Stimulated activated CD4-positive, alpha-beta T cell treated with anti-CD3 and anti-CD28 coated beads, Interleukin-4, amount 100 ng/mL, for 4 hours (primary cell): ENCODE data around the gene CEP83.

ENCODE experiments used
- DNase-seq, 2 experiments: peaks; one replicate each; pipeline ENCODE4 v3.0.0-alpha.2; 2020

Gene CEP83

DNA sequence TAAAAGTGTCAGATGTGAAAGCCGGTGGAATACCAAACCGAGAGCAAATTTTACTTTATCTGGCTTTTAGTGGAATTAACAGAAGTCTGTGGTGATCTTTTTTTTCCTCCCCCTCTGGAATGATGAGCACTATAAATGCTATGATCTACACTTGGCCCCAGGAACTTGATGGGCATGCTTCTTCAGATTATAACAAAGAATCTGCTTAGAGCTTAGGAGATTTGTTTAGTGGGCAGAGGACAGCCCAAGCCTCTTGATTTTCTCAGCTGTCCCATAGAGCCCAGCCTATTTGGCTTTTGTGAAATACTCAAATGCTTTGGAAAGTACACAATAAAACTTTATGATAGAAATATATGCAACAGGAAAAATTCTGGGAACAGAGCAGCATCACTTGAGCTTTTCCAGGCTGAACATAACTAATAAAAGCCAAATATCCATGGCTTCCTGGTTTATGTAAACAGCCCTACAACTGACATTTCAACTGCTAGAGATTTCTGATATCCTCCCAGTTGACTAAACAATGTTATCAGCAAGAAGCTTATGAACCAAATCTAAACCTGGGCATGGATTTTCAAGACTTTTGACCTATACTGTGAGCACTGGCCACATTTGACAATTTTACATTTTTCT lies 161.7 kb downstream of the CEP83 start:
- no peak for DNase-seq

DNA sequence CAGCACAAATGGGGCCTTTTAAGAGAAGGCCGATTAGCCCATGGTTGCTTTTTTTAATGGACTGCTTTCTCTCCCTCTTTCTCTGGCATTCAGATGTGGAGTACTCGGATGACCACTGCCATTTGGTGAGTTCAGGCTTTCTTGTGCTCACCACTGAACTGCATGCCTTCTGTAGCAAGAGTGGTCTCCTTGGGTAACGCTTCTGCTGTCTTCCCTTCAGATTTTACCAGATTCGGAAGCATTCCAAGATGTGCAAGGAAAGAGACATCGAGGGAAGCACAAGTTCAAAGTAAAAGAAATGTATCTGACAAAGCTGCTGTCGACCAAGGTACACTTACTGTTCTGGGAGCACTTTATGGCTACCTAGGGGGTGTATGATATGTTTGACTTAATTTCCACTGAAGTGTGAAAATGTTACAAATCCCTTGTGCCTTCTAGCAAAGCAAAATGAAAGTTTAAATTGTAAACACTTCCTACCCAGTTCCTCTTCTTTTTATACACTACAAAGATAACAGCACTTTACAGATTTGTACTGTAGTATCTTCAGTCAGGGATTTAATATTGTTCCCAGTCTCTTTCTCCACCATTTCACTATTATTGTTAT lies 162.5 kb downstream of the CEP83 start:
- DNase-seq, result no peak

DNA sequence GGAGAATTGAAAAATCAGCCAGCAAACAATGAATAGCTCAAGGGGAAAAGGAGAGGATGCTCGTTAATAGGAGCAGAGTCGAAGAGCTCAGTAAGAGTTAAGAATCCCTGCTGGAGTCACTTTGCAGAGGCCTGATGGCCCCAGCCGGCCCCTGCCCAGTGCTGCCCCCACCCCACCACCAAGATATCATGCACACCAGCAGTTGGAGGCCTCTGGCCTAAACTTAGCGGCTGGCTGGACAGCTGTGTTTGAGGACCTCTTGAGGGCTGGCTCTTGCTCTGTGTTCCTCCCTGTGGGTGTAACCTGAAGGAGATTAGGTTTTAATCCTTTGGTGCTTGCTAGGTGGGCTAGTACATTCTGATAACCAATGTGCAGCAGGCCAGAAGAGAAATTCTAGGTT lies 169.3 kb downstream of the CEP83 start:
- DNase-seq, result no peak

DNA sequence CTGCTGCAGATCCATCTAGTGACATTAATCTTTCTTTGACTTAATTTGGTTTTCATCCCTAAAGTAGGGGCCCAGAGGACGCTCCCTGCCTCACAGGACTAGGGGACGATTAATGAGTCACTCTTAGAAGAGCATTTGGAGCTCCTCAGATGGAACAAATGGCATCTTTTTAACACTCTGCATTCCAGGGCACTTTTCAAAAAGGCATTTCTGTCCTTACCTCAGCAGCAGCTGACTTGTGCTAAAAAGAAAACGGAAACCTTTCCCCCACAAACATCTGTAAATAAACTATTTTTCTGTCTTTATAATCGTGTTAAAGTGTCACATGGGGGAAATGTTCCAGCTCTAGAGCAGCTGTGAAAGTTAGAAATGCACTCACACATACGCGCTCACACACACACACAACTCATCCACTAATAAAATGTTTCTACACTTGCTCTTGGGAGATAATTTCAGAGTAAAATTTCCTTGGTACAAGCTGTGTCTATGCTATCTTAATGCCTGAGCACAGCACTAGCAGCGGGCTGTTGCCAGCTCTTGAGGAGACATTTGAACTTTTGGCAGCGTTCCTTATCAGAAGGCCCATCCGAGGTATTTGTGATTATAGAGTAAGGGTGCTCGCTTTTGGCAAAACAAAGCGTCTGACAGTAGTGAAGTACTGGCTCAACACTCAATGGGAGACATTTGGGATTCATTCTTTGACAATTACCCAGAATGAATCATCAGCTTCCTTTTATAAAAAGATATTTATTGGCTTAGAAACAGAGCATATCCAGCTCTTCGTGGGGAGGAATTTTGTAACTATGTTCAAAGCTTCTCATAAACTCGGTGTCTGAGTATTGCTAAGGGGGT lies 170.0 kb downstream of the CEP83 start:
- DNase-seq, result no peak

- DNase-seq, result no peak
Measured at GRCh38 chr12:94287245-94287628, 172.4 kb downstream of the CEP83 start.

DNA sequence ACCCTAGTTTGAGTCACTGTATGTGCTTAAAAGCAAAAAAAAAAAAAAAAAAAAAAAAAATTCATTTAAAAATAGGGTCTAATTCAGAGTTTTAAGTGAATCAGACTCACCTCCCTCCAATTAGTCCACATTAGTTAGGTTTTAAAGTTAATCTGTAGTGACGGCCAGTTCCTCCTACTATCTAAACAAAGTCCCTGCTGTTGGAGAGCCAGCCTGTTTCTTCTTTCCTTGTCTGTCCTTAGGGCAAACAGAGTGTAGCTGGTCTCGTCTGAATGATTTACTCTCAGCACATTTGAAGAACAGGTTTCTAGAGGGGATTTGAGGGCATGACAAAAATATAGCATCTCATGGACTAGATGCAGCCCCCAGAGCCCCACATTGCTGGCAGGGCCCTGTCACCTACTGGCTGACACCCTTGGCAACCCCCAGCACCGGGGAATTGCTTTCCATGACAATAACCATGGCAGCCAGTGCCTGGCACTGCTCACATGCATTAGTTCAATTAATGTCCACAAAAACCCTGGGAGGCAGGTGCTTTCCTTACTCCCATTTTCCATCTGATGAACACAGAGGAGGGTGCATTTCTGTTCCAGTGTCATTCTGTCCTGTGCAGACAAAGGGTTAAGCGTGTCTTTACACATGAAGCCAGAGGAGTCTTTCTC lies 173.0 kb downstream of the CEP83 start:
- no peak for DNase-seq

DNA sequence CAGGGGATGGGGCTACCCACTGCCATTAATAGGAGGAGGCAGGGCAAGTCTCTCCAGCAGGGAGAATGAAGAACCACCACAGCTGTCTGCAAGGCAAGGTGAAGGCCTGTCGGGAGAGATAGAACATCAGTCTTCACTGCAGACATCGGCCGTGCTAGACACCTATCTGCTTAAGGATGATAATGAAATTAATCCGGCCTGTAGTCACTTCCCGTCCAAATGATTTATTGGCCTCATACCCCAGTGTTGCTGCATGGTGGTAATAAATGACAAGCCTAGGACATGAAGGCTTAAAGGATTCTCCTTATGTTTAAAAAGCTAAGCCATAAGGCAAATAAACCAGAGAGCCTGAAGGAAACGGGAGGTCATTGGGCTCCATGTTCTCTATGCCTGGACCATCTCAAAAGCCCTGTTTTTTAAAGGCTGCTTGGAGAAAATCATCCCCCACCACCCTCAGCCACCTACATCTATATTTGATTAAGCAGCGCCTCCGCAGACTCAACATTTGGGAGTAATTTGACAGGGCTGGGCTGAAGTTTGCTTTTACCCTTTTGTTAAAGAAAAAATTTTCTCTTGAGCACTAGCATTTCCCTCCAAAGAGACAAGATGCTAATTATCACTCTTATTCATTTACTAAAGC lies 173.6 kb downstream of the CEP83 start:
- DNase-seq, result no peak

DNA sequence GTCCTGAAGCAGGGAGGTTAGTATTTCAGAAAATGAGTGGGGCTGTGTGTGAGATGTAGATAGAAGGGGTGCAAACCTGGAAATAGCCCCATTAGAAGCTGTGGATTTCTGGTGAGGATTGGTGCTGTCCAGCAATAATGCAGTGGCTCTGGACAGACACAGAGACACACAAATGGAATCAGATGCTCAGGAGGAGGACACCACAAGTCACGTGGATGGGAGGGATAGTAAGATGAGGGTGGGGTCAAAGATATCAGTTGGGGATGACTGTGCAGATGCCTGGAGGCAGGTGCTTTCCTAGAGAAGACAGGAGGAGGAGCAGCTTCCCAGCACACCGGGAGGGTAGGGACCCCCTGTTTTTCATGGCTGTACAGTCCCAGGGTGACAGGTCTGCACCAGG lies 174.8 kb downstream of the CEP83 start:
- DNase-seq, result no peak

GRCh38 chr12:94284046-94284445 lies 175.6 kb downstream of the CEP83 start:
- no peak for DNase-seq

GRCh38 chr12:94282675-94283074 lies 177.0 kb downstream of the CEP83 start:
- DNase-seq, result peak; percentile 23 to 38

GRCh38 chr12:94280063-94280462 lies 179.6 kb downstream of the CEP83 start:
- no peak for DNase-seq

GRCh38 chr12:94277426-94278000 lies 182.2 kb downstream of the CEP83 start:
- no peak for DNase-seq

- no peak for DNase-seq
Measured at GRCh38 chr12:94276725-94277124, 182.9 kb downstream of the CEP83 start.

DNA sequence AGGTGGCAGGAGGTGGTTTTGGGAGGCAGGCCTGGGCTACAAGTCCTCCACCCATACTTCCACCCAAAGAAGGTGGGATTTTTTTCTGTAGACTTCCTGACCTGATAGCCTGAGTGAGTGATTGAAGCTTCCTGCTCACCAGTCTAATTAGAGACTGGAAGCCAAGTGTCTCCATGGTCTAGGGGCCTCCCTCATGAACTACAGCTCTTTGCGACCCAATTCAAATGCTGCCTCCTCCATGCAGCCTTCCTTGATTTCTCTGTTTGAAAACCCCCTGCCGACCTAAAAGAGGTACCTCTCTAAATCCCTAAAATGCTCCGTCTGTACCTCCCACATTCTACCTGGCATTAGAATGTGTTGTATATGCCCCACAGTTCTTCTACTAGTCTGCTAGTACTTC lies 186.4 kb downstream of the CEP83 start:
- no peak for DNase-seq

DNA sequence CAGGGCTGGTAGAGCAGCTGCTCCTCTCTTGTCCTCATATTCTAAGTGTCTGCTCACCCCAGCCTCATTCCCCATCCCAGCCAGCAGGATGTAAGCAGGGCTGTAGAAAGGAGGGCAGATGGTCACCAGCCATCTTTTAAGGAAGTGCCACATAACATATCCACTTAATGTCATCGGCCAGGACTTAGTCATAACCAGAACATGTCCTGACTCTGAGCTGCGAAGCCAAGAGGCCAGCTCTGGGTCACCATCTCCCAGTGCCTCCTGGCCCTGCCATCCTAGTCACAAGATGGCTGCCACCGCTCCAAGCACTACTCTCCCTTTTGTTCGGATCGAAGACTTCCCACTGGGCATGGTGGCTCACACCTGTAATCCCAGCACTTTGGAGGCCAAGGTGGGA lies 187.4 kb downstream of the CEP83 start:
- no peak for DNase-seq

DNA sequence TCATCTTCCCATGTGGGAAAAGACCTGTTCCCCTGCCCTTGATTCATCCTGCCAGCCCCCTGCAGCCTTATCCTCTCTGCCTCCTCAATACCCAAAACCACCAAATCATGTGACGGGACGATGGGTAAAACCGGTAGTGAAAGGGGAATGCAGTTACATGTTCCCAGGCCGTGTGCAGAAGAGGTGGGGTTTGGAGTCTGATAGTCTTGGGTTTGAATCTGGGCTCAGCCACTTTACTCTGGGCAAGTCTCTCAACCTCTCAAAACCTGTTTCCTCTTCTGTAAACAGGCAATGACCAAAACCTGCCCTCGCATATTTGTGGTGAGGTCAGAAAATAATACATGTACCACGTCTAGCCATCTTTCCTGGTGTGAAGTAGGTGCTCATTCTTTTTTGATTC lies 188.3 kb downstream of the CEP83 start:
- no peak for DNase-seq

DNA sequence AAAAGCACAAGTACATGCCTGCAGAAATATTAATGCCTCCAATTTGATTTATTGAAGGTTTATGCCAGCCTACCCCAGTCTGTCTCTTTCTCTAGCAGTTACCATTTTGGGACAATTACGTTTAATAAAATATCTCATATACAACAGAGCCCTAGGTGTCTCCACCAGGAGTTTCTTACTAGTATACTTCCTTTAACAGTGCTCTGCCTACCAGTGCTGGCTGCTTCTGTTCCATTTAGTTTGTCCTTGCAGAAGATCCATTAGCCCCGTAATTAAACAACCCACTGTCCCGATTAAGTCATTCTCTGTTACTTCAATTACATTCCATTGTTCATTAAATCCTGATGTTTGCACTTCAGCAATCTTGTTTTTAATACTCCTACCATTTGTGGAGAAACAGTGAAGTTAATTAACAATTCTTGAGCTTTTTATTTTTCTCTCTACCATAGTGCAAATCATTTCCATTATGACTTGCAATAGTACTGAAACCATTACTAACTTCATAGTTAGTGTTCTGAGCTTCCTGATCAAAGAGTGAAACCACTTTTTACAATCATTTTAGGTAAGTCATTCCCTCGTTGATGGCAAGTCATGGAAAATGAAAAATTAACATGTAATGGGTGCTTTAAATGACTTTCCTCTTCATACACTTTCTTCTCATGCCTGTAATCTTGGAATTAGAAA lies 190.2 kb downstream of the CEP83 start:
- DNase-seq, result no peak

DNA sequence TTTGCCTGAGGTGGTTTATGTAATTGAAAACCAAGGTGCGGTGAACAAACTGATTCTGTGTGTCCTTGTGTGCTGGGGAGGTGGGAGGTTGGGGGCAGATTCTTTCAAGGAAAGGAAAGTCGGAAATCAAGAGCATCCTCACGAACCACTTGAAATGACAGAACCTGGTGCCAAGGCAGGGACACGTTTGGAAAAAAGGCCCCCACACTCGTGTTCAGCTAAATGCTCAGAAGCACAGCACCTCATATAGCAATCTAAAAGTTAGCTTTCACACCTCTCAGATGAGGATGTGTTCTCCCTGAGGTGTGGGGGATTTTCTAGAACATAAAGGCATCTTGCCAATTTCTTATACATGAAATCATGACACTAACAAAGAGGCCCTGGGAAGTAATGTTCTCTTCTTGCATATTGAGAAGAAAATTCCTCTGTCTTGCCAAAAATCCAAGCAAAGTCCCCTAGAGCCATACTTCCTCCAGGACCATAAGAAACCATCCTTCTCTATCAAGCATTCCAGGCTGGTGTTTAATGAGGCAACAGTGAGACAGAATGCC lies 191.7 kb downstream of the CEP83 start:
- no peak for DNase-seq

DNA sequence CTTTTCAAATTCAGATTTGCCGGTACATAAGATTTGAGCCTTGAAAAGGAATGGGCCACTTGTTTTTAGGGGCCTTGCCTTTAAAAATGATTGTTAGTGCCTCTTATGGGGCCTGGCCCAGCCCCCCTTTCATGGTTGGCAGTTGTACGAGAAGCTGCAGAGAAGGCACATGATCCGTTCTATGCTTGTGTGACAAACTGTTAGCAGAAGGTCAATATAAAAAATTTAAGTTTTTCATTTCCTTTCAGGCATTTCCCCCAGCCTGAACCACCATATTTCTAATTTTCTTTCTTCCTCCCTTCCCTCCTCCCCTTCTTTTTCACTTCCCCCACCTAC lies 192.2 kb downstream of the CEP83 start:
- no peak for DNase-seq

DNA sequence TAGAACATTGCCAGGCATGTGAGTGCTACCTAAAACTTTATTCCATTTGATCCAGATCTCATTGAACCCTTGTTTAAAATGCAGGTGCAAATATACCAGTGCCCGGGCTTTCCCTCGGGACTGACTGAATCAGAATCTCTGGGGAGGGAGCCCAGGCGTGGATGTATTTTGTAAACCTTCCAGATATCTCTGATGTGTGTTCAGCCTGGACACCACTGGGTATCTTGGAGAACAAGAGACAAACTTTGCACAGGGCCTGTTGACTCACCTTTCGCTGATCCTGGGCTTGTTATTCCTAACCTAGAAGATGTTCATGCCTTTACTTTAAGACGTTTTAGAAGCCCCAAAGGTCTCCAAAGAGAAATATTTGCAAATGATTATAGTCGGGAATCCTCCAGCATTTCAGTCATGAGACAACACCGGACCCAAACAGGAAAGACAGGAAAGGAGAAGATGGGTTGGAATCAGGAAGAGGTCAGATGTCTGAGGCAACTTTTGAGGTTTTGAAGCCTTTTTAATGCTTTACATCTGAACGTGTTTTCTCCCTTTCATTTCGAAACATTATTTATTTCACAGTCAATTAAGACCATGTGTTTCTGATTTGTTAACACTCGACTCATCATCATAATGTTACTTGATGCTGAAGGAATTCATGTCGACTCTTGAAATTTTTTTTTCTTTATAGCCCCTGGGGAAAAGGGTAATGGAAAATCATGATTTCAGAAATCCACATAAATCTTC lies 192.7 kb downstream of the CEP83 start:
- no peak for DNase-seq
